ENCODE results near the gene PIGQ.

The PIGQ gene

DNA sequence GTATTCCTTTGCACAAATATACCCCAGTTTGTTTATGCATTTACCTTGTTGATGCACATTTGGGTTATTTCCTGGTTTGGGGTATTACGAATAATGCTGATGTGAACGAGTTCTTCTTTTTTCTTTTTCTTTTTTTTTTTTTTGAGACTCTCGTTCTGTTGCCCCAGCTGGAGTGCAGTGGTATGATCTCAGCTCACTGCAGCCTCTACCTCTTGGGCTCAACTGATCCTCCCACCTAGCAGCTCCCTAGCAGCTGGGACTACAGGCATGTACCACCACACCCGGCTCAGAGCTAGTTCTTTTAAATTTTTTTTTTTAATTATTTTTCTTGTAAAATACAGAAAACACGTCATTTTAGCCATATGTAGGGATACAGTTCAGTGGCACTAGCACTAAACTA lies 34.2 kb downstream of the PIGQ start:
- Histone ChIP-seq H3K9me3 (replicated peaks in 1 of 2; ENCODE audit: control insufficient read depth in 2 of 2, insufficient read depth in 1 of 2, low read depth in 1 of 2, low read length in 2 of 2) (peaks cover 15 to 27% of the 10 kb centered on the region in 2 donors), H4K91ac (ENCODE audit: low read depth, low read length, poor library complexity) (no peak overlapping the region), H3K27ac (replicated peaks; ENCODE audit: low read length) (no peak overlapping the region), H3K4me1 (ENCODE audit: control insufficient read depth in 2 of 2, insufficient read depth in 1 of 2, low read depth in 1 of 2, low read length in 2 of 2) (no peaks in the 10 kb centered on the region), H3K27me3 (ENCODE audit: control insufficient read depth in 3 of 3, insufficient read depth in 3 of 3, low read depth in 1 of 3, low read length in 3 of 3) (no peaks in the 10 kb centered on the region), H2BK15ac (ENCODE audit: low read length) (no peak overlapping the region), H3K14ac (ENCODE audit: low read length) (no peak overlapping the region), H2BK120ac (ENCODE audit: low read depth, low read length) (no peak overlapping the region), H2AK5ac (ENCODE audit: low read depth, low read length) (no peak overlapping the region), H3K18ac (ENCODE audit: low read length) (no peak overlapping the region), H3K23ac (ENCODE audit: low read depth, low read length, poor library complexity) (no peak overlapping the region), H2BK5ac (ENCODE audit: low read length) (no peak overlapping the region), H4K8ac (ENCODE audit: low read depth, low read length) (no peak overlapping the region), H3K79me1 (ENCODE audit: low read depth, low read length) (peaks cover 12% of the 10 kb centered on the region), H2AFZ (ENCODE audit: low read length) (no peak overlapping the region), H3K9ac (ENCODE audit: low read depth, low read length, poor library complexity) (no peak overlapping the region), H3K4ac (ENCODE audit: low read length) (no peak overlapping the region), H3K4me3 (ENCODE audit: low read length in 2 of 2) (no peak overlapping the region), H3K4me2 (ENCODE audit: insufficient read depth, low read length, poor library complexity, severe bottlenecking) (no peak overlapping the region), H2BK12ac (ENCODE audit: low read length) (no peak overlapping the region), H3K36me3 (replicated peaks in 1 of 2; ENCODE audit: control insufficient read depth in 2 of 2, insufficient read depth in 2 of 2, low read length in 2 of 2) (peaks cover 6 to 15% of the 10 kb centered on the region in 2 donors)
- DNase-seq (ENCODE audit: low spot score) = no peak
- WGBS, 2 donors (ENCODE audit: extremely low coverage in 2 of 2, insufficient read length in 2 of 2, insufficient replicate concordance in 1 of 2) = no CpG with 5 or more reads among the region's 5 CpGs

DNA sequence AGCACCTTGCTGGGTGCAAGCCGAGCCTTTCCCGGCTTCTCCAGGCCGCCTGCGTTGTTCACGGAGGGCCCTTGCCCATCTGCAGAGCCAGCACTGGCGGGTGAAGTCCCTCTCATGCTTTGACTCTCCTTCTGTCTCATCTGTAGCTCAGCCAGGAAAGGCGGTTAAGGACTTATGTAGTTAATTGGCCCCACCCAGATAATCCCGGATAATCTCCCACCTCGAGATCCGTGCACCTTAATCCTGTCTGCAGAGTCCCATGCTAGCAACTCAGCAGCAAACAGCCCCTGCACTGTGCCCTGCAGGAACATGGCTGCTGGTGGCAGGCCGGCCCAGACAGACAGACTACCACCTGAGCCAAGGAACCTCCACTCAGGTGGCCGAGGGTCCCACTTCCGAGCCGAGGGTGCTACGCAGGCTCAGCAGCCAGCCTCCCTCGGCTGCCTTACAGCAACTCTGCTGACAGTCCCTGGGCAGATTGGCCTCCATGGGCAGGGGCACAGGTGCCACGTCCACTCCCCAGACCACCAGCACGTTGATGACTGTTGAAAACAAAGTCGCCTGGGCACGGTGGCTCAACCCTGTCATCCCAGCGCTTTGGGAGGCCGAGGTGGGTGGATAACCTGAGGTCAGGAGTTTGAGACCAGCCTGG lies 37.0 kb downstream of the PIGQ start:
- Histone ChIP-seq H4K91ac (ENCODE audit: low read depth, low read length, poor library complexity) (no peak overlapping the region), H3K79me1 (ENCODE audit: low read depth, low read length) (peaks cover 10% of the 10 kb centered on the region), H2BK120ac (ENCODE audit: low read depth, low read length) (no peak overlapping the region), H2AFZ (ENCODE audit: low read length) (no peak overlapping the region), H3K36me3 (replicated peaks in 1 of 2; ENCODE audit: control insufficient read depth in 2 of 2, insufficient read depth in 2 of 2, low read length in 2 of 2) (peaks cover 0 to 2% of the 10 kb centered on the region in 2 donors), H3K4me1 (ENCODE audit: control insufficient read depth in 2 of 2, insufficient read depth in 1 of 2, low read depth in 1 of 2, low read length in 2 of 2) (no peaks in the 10 kb centered on the region), H3K23ac (ENCODE audit: low read depth, low read length, poor library complexity) (peak overlapping the region; percentile 77), H3K4ac (ENCODE audit: low read length) (no peak overlapping the region), H3K18ac (ENCODE audit: low read length) (no peak overlapping the region), H3K4me3 (ENCODE audit: low read length in 2 of 2) (peak overlapping the region in 1 of 2 donors; percentile 11), H3K4me2 (ENCODE audit: insufficient read depth, low read length, poor library complexity, severe bottlenecking) (no peak overlapping the region), H2BK5ac (ENCODE audit: low read length) (no peak overlapping the region), H4K8ac (ENCODE audit: low read depth, low read length) (no peak overlapping the region), H2BK12ac (ENCODE audit: low read length) (no peak overlapping the region), H3K27ac (replicated peaks; ENCODE audit: low read length) (no peak overlapping the region), H3K9me3 (replicated peaks in 1 of 2; ENCODE audit: control insufficient read depth in 2 of 2, insufficient read depth in 1 of 2, low read depth in 1 of 2, low read length in 2 of 2) (peaks cover 11 to 24% of the 10 kb centered on the region in 2 donors), H3K27me3 (ENCODE audit: control insufficient read depth in 3 of 3, insufficient read depth in 3 of 3, low read depth in 1 of 3, low read length in 3 of 3) (no peaks in the 10 kb centered on the region), H3K9ac (ENCODE audit: low read depth, low read length, poor library complexity) (no peak overlapping the region), H2BK15ac (ENCODE audit: low read length) (no peak overlapping the region), H3K14ac (ENCODE audit: low read length) (no peak overlapping the region), H2AK5ac (ENCODE audit: low read depth, low read length) (no peak overlapping the region)
- whole genome bisulfite sequencing, 2 donors (ENCODE audit: extremely low coverage in 2 of 2, insufficient read length in 2 of 2, insufficient replicate concordance in 1 of 2) = no CpG with 5 or more reads among the region's 22 CpGs
- no peak for DNase-seq (ENCODE audit: low spot score)

DNA sequence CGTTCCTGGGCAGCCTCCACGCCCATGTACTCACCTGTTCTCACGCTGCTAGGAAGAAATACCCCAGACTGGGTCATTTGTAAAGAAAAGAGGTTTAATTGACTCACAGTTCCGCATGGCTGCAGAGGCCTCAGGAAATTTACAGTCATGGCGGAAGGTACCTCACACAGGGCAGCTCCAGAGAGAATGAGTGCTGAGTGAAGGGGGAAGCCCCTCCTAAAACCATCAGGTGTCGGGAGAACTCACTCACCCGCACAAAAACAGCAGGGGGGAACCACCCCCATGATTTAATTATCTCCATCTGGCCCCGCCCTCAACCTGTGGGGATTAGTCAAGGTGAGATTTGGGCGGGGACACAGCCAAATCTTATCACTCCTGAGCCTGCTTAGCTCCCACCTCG lies 38.3 kb downstream of the PIGQ start:
- Histone ChIP-seq H3K14ac (ENCODE audit: low read length) (no peak overlapping the region), H3K4me2 (ENCODE audit: insufficient read depth, low read length, poor library complexity, severe bottlenecking) (no peak overlapping the region), H3K4me1 (ENCODE audit: control insufficient read depth in 2 of 2, insufficient read depth in 1 of 2, low read depth in 1 of 2, low read length in 2 of 2) (no peaks in the 10 kb centered on the region), H2BK5ac (ENCODE audit: low read length) (no peak overlapping the region), H2BK120ac (ENCODE audit: low read depth, low read length) (no peak overlapping the region), H3K9ac (ENCODE audit: low read depth, low read length, poor library complexity) (no peak overlapping the region), H2AK5ac (ENCODE audit: low read depth, low read length) (no peak overlapping the region), H3K4ac (ENCODE audit: low read length) (no peak overlapping the region), H3K4me3 (ENCODE audit: low read length in 2 of 2) (no peak overlapping the region), H3K18ac (ENCODE audit: low read length) (no peak overlapping the region), H4K8ac (ENCODE audit: low read depth, low read length) (no peak overlapping the region), H2AFZ (ENCODE audit: low read length) (no peak overlapping the region), H2BK12ac (ENCODE audit: low read length) (no peak overlapping the region), H4K91ac (ENCODE audit: low read depth, low read length, poor library complexity) (no peak overlapping the region), H3K36me3 (replicated peaks in 1 of 2; ENCODE audit: control insufficient read depth in 2 of 2, insufficient read depth in 2 of 2, low read length in 2 of 2) (peaks cover 0 to 2% of the 10 kb centered on the region in 2 donors), H3K79me1 (ENCODE audit: low read depth, low read length) (peaks cover 11% of the 10 kb centered on the region), H3K27me3 (ENCODE audit: control insufficient read depth in 3 of 3, insufficient read depth in 3 of 3, low read depth in 1 of 3, low read length in 3 of 3) (no peaks in the 10 kb centered on the region), H2BK15ac (ENCODE audit: low read length) (no peak overlapping the region), H3K23ac (ENCODE audit: low read depth, low read length, poor library complexity) (no peak overlapping the region), H3K27ac (replicated peaks; ENCODE audit: low read length) (no peak overlapping the region), H3K9me3 (replicated peaks in 1 of 2; ENCODE audit: control insufficient read depth in 2 of 2, insufficient read depth in 1 of 2, low read depth in 1 of 2, low read length in 2 of 2) (peaks cover 11 to 24% of the 10 kb centered on the region in 2 donors)
- no CpG with 5 or more reads among the region's 10 CpGs for whole genome bisulfite sequencing, 2 donors (ENCODE audit: extremely low coverage in 2 of 2, insufficient read length in 2 of 2, insufficient replicate concordance in 1 of 2)
- no peak for DNase-seq (ENCODE audit: low spot score)

DNA sequence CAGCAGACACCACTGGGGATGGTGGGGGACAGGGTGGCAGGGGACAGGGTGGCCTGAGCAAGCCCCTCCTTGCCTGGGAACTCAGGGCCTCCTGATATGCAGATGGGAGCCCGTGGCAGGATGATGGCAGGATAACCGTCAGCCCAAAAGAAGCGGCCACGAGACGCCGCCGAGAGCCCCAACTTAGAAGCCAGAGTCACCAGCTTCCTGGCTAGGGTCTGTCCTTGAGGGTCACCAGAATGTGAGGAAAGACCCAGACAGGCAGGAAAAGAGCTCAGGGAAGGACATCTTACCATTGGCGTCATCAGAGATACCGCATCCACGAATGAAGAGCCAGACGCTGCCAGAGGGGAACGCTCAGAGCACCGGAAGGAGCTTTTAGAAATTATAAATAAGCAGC lies 39.5 kb downstream of the PIGQ start:
- no peak overlapping the region for H3K27ac ChIP-seq (replicated peaks; ENCODE audit: low read length)
- H2BK5ac ChIP-seq (ENCODE audit: low read length) = no peak overlapping the region
- no peak overlapping the region for H3K4me2 ChIP-seq (ENCODE audit: insufficient read depth, low read length, poor library complexity, severe bottlenecking)
- no CpG with 5 or more reads among the region's 13 CpGs for WGBS, 2 donors (ENCODE audit: extremely low coverage in 2 of 2, insufficient read length in 2 of 2, insufficient replicate concordance in 1 of 2)
- no peak overlapping the region for H3K4ac ChIP-seq (ENCODE audit: low read length)
- no peak overlapping the region for H3K18ac ChIP-seq (ENCODE audit: low read length)
- H3K23ac ChIP-seq (ENCODE audit: low read depth, low read length, poor library complexity) = peak overlapping the region; percentile 55
- no peak overlapping the region for H3K9ac ChIP-seq (ENCODE audit: low read depth, low read length, poor library complexity)
- H3K36me3 ChIP-seq (replicated peaks in 1 of 2; ENCODE audit: control insufficient read depth in 2 of 2, insufficient read depth in 2 of 2, low read length in 2 of 2) = peaks cover 2 to 7% of the 10 kb centered on the region in 2 donors
- H2AFZ ChIP-seq (ENCODE audit: low read length) = no peak overlapping the region
- peak overlapping the region; percentile 17 for H3K14ac ChIP-seq (ENCODE audit: low read length)
- DNase-seq (ENCODE audit: low spot score) = no peak
- peaks cover 9 to 25% of the 10 kb centered on the region in 2 donors for H3K9me3 ChIP-seq (replicated peaks in 1 of 2; ENCODE audit: control insufficient read depth in 2 of 2, insufficient read depth in 1 of 2, low read depth in 1 of 2, low read length in 2 of 2)
- H4K8ac ChIP-seq (ENCODE audit: low read depth, low read length) = no peak overlapping the region
- H2BK12ac ChIP-seq (ENCODE audit: low read length) = no peak overlapping the region
- no peaks in the 10 kb centered on the region for H3K4me1 ChIP-seq (ENCODE audit: control insufficient read depth in 2 of 2, insufficient read depth in 1 of 2, low read depth in 1 of 2, low read length in 2 of 2)
- H3K4me3 ChIP-seq (ENCODE audit: low read length in 2 of 2) = no peak overlapping the region
- peak overlapping the region; percentile 61 for H2BK120ac ChIP-seq (ENCODE audit: low read depth, low read length)
- peaks cover 14% of the 10 kb centered on the region for H3K79me1 ChIP-seq (ENCODE audit: low read depth, low read length)
- H3K27me3 ChIP-seq (ENCODE audit: control insufficient read depth in 3 of 3, insufficient read depth in 3 of 3, low read depth in 1 of 3, low read length in 3 of 3) = no peaks in the 10 kb centered on the region
- no peak overlapping the region for H4K91ac ChIP-seq (ENCODE audit: low read depth, low read length, poor library complexity)
- no peak overlapping the region for H2AK5ac ChIP-seq (ENCODE audit: low read depth, low read length)
- no peak overlapping the region for H2BK15ac ChIP-seq (ENCODE audit: low read length)
